Smooth muscle cell of the umbilical artery (primary cell): Measurements from ENCODE around the gene ERAP2. TPM values are rescaled to one million over a fixed set of nuclear protein-coding genes. Genes with fewer than 3 reads are reported as not detected.

Source experiments
- total RNA-seq: library from RNA; depleted of rRNA; stranded (reverse); fragments of >200 nt; gene quantifications from 2 replicates; pipeline ENCODE4 v1.2.3, GENCODE V29; 2014

ERAP2 gene, protein sequence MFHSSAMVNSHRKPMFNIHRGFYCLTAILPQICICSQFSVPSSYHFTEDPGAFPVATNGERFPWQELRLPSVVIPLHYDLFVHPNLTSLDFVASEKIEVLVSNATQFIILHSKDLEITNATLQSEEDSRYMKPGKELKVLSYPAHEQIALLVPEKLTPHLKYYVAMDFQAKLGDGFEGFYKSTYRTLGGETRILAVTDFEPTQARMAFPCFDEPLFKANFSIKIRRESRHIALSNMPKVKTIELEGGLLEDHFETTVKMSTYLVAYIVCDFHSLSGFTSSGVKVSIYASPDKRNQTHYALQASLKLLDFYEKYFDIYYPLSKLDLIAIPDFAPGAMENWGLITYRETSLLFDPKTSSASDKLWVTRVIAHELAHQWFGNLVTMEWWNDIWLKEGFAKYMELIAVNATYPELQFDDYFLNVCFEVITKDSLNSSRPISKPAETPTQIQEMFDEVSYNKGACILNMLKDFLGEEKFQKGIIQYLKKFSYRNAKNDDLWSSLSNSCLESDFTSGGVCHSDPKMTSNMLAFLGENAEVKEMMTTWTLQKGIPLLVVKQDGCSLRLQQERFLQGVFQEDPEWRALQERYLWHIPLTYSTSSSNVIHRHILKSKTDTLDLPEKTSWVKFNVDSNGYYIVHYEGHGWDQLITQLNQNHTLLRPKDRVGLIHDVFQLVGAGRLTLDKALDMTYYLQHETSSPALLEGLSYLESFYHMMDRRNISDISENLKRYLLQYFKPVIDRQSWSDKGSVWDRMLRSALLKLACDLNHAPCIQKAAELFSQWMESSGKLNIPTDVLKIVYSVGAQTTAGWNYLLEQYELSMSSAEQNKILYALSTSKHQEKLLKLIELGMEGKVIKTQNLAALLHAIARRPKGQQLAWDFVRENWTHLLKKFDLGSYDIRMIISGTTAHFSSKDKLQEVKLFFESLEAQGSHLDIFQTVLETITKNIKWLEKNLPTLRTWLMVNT
- 5.8 and 44.5 TPM in 2 replicates for total RNA-seq

DNA sequence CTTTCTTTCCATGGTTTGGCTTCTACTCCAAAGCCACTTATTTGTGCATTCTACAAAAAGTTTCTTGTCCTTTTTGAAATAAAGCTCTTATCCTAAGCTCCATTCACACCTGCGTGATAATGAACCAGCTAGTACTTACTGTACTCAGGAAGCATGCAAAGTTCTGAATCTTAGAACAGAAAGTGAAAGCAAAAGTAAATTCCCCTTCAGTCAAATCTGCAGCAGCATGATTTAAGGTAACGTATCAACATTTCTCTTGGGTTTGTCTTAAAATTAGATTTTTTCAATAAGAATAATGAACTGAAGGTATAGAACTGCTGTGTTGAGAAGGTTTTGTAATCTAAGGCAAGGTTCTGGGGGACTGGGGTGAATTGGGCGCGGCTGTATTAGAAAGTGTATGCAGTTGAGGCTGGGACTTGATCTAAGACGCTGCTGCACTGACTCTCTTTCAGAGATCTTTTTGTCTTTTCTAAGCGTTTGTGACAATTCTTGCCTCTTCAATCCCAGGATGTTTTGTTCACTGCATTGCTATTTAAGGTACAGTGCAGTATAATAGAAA is at the start of gene ERAP2:
TSS of gene ERAP2 (plus strand) at position 209 of the 559 bp plus-strand sequence. CDS start 3,186 bp downstream, outside the sequence.

DNA sequence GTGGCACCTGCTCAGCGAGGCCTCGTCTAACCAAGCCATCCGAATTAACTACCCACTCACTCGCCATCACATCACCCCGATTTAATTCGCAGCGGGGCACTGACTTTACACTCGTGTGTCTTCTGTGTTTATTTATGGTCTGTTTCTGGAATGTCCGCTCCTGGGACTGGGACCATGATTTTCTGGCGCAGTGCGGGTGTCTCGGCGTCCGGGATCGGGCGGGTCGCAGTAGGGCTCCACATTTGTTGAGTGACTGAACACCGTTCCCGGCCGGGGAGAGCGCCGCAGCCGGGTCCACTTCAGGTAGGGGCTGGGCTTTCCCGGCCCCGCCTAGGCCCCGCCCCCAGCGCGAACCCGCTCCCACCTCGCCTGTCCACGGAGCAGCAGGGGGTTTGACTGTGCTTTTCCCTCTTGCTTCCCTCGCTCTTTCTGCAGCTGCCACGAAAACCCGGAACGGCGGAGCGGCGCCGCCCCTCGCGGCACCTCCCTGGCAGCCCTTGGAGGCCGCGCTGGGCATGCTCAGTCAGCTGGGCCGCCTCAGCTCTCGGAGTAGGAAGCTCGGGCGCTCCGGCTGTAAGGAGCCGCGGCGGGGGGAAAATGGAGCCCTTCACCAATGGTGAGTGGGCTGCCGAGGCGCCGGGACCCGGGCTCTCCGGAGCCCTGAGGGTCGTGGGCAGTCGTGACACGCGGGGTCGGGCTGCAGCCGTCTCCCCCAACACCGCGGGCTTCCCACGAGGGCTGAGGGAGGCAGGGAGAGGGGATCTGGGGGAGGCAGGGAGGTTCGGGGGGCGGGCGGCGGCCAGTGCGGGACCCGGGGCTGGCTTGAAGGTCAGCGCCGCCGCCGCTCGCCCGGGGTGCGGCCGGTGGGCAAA is 59.5 kb downstream of the ERAP2 start, which contains the start of gene LNPEP:
TSS of gene LNPEP (plus strand) at position 522 of the 872 bp plus-strand sequence. CDS start at position 598, 76 bp downstream.

Other genes with a start within 250 kb of the ERAP2 start
- gene CAST, start 214.1 kb upstream of the ERAP2 start, total RNA-seq = 143 and 227 TPM in 2 replicates
- 41.2 and 54.6 TPM in 2 replicates for gene ERAP1, start 68.6 kb upstream of the ERAP2 start, total RNA-seq
- gene LNPEP, start 59.6 kb downstream of the ERAP2 start, total RNA-seq = 38.9 and 57.8 TPM in 2 replicates